Upper lobe of right lung (tissue), 1 donor: ENCODE results near the gene PLEKHG3. TPM values are rescaled to one million over a fixed set of nuclear protein-coding genes. Genes with fewer than 3 reads are reported as not detected.
A peak's percentile ranks its signal among the peaks of the same experiment; 100 is the strongest.

Source experiments
- ATAC-seq: fragments of 200-7000 bp; cut with Tn5 transposase; one replicate; pipeline ENCODE4 v1.9.1; 2020; ENCODE audit warnings: mild to moderate bottlenecking, moderate library complexity
- DNase-seq: peaks from one replicate; pipeline ENCODE4 v3.0.0-alpha.2; 2020
- H3K27ac ChIP-seq: fragments of 200-600 bp; one replicate; pipeline ENCODE4 v1.8.0; 2022
- H3K27me3 ChIP-seq: fragments of 200-600 bp; one replicate; pipeline ENCODE4 v1.8.0; 2022; ENCODE audit warnings: mild to moderate bottlenecking
- H3K36me3 ChIP-seq: fragments of 200-600 bp; one replicate; pipeline ENCODE4 v1.8.0; 2022
- H3K4me1 ChIP-seq: fragments of 200-600 bp; one replicate; pipeline ENCODE4 v1.8.0; 2022
- H3K4me3 ChIP-seq: fragments of 200-600 bp; one replicate; pipeline ENCODE4 v1.8.0; 2022; ENCODE audit warnings: mild to moderate bottlenecking
- H3K9me3 ChIP-seq: fragments of 200-600 bp; one replicate; pipeline ENCODE4 v1.8.0; 2022
- intact Hi-C: fragments of 100-400 bp; cut with DNase I; formaldehyde crosslinking; loops from one replicate; pipeline ENCODE4 v1.11.0; 2022
- total RNA-seq: library from RNA; stranded (reverse); fragmentation: NEBNext Ultra II Directional; extraction: Animal tissue kit (Norgen Biotek cat#: 25700); gene quantifications from one replicate; pipeline ENCODE4 v1.2.1, GENCODE V29; 2021
- TF ChIP-seq, protein P1 (sequence below): fragments of 200-600 bp; IDR thresholded peaks from one replicate; pipeline ENCODE4 v1.8.0; 2022; ENCODE audit warnings: antibody characterized with exemption
- donor health status: DM: no; HTN: yes; CAD: no; lungs with severe emphysema.

The PLEKHG3 gene
- total RNA-seq, 1 donor from 2014 or later, result 34.5 TPM

DNA sequence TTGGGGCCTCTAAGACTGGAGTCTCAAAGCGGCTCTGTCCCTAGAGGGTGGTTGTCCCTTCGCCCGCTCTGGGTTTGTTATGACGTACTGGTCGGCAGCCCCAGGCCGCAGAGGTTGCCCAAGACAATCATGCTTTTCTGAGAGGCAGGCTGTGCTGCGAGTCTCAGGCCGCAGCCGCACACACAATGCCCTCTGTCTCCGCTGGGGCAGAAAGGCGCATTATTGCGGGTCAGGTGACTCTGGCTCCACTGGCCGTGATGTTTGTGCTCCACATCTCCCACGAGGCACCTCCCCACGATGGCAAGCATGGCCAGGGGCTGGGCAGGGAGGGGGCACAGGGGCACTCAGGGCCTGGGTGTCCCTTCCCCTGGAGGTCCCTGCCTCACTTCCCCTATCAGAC is 21.0 kb upstream of the PLEKHG3 start:
- Histone ChIP-seq H3K4me1 (peaks cover 18% of the 10 kb centered on the region), H3K9me3 (no peaks in the 10 kb centered on the region), H3K4me3 (no peak overlapping the region), H3K27me3 (no peaks in the 10 kb centered on the region), H3K36me3 (no peaks in the 10 kb centered on the region), H3K27ac (no peak overlapping the region)
- intact Hi-C loops, result no loop called here
- TF ChIP-seq, protein P1, sequence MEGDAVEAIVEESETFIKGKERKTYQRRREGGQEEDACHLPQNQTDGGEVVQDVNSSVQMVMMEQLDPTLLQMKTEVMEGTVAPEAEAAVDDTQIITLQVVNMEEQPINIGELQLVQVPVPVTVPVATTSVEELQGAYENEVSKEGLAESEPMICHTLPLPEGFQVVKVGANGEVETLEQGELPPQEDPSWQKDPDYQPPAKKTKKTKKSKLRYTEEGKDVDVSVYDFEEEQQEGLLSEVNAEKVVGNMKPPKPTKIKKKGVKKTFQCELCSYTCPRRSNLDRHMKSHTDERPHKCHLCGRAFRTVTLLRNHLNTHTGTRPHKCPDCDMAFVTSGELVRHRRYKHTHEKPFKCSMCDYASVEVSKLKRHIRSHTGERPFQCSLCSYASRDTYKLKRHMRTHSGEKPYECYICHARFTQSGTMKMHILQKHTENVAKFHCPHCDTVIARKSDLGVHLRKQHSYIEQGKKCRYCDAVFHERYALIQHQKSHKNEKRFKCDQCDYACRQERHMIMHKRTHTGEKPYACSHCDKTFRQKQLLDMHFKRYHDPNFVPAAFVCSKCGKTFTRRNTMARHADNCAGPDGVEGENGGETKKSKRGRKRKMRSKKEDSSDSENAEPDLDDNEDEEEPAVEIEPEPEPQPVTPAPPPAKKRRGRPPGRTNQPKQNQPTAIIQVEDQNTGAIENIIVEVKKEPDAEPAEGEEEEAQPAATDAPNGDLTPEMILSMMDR, result no peak
- no peak for DNase-seq
- no peak for ATAC-seq

DNA sequence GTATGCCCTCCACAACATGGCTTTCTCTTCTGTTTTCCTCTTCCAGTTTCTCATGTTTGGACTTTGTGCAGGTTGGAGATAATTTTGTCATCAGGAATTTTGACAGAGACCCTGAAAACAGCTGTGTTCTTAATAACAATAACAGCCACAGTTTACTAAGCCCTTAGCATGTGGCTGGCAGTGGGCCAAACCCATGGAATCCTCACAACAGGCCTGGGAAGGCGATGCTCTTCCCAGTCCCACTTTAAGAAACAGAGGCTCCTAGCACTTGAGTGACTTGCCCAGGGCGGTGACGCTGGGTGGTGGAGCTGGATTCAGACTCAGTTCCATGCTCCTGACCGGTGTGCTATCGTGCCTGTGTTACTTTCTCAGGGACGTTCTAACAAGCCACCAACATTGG is 20.1 kb upstream of the PLEKHG3 start:
- Histone ChIP-seq H3K27ac (no peak overlapping the region), H3K4me1 (peaks cover 25% of the 10 kb centered on the region), H3K27me3 (no peaks in the 10 kb centered on the region), H3K4me3 (no peak overlapping the region), H3K36me3 (no peaks in the 10 kb centered on the region), H3K9me3 (no peaks in the 10 kb centered on the region)
- intact Hi-C loops, result no loop called here
- TF ChIP-seq, protein P1, result no peak
- DNase-seq, result no peak
- ATAC-seq, result no peak

- intact Hi-C loops, result no loop called here
- Histone ChIP-seq H3K4me3 (no peak overlapping the region), H3K4me1 (peaks cover 25% of the 10 kb centered on the region), H3K9me3 (no peaks in the 10 kb centered on the region), H3K27ac (no peak overlapping the region), H3K36me3 (no peaks in the 10 kb centered on the region), H3K27me3 (no peaks in the 10 kb centered on the region)
- DNase-seq (no peak), ATAC-seq (no peak)
- TF ChIP-seq, protein P1, result no peak
These were observed 18.6 kb upstream of the PLEKHG3 start for GRCh38 chr14:64685371-64686281.

DNA sequence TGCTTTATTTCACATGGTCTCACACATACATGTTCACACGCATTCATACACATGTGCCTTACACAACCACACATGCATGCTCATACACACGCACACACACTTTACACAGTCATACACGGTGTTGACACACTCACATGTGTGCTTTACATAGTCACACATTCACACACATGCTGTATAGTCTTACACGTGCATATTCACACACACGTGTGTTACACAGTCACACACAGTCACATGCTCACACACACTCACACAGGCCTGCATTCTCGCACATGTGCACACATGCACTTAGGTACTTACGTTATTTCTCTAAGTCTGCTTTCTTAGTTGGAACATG is 18.0 kb upstream of the PLEKHG3 start:
- intact Hi-C loops, result no loop called here
- Histone ChIP-seq H3K36me3 (no peaks in the 10 kb centered on the region), H3K27me3 (no peaks in the 10 kb centered on the region), H3K27ac (no peak overlapping the region), H3K4me3 (no peak overlapping the region), H3K4me1 (peaks cover 21% of the 10 kb centered on the region), H3K9me3 (no peaks in the 10 kb centered on the region)
- ATAC-seq, result no peak
- TF ChIP-seq, protein P1, result no peak
- no peak for DNase-seq

DNA sequence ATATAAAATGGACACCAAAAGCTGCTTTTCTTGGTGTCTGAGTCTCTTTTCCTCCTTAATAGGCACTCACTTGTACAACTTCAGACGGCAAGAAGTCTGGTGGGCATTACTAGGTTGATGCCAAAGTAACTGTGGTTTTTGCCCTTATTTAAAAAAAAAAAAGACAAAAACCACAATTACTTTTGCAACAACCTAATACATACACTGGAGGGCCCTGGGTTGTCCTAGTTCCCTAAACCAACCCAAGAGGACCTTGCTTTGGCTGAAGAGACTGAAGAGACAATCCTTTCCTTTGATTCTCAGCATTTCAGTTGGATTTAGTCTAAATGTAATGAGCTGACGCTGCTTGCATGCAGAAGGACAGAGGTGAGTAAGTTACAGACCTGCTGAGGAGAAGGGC is 16.2 kb upstream of the PLEKHG3 start:
- Histone ChIP-seq H3K27me3 (no peaks in the 10 kb centered on the region), H3K4me1 (peaks cover 7% of the 10 kb centered on the region), H3K27ac (no peak overlapping the region), H3K9me3 (no peaks in the 10 kb centered on the region), H3K36me3 (no peaks in the 10 kb centered on the region), H3K4me3 (no peak overlapping the region)
- TF ChIP-seq, protein P1, result no peak
- DNase-seq (no peak), ATAC-seq (peak; percentile 66)
- intact Hi-C loops, result no loop called here
